HepG2 (cell line): ENCODE data around the gene FAM228B. TPM values are rescaled to one million over a fixed set of nuclear protein-coding genes. Genes with fewer than 3 reads are reported as not detected.

ENCODE experiments used
- ATAC-seq: fragments of 200-7000 bp; cut with Tn5 transposase; 3 replicates; pipeline ENCODE4 v1.9.1; 2020; ENCODE audit warnings: mild to moderate bottlenecking, moderate library complexity
- BruUV-seq: library from RNA; stranded (reverse); fragments of 400-500 nt; replicated peaks from 2 replicates; lab custom pipeline; 2021; lab: Mats Ljungman, UMichigan
- CTCF ChIA-PET: fragments of 300-600 bp; formaldehyde crosslinking; extraction: SDS; loops from one replicate; lab custom pipeline; 2021; ENCODE audit warnings: low total read pairs, inconsistent platforms, low intra/inter-chr PET ratio; lab: Yijun Ruan, JAX
- POLR2A ChIA-PET: fragments of 350-600 bp; sonication (Branson Sonifier 250); formaldehyde crosslinking; loops from one replicate; lab custom pipeline; 2020; ENCODE audit warnings: antibody characterized with exemption, inconsistent platforms; lab: Yijun Ruan, JAX
- DNase-seq: peaks from one replicate; pipeline ENCODE4 v3.0.0-alpha.2; 2015; ENCODE audit warnings: low spot score
- FAIRE-seq: peaks from 3 replicates; lab custom pipeline; 2011; peaks lifted over from hg19 to GRCh38; lab: Jason Lieb, UNC
- H2AFZ ChIP-seq: one replicate; pipeline ENCODE4 v1.6.1; 2011; ENCODE audit warnings: low read length, inconsistent platforms
- H3K27ac ChIP-seq: fragments of 300-600 bp; 3 replicates; pipeline ENCODE4 v1.8.0; 2011; ENCODE audit warnings: mixed run types, mild to moderate bottlenecking, mixed read lengths, low read length, inconsistent platforms; ENCODE audit not compliant: insufficient read depth; ENCODE audit errors: extremely low read length
- H3K27me3 ChIP-seq, 2 experiments: fragments of 200-600 bp in 1 of 2; 2 replicates in 1 of 2; 3 replicates in 1 of 2; pipeline versions ENCODE4 v1.6.0 to v1.8.0; 2011; ENCODE audit warnings: low read length in 2 of 2, mild to moderate bottlenecking in 2 of 2, moderate library complexity in 2 of 2, inconsistent platforms in 1 of 2; ENCODE audit not compliant: insufficient read depth in 2 of 2, control insufficient read depth in 1 of 2
- H3K36me3 ChIP-seq, 2 experiments: fragments of 200-600 bp in 1 of 2; replicated peaks in 1 of 2; 2 replicates in 1 of 2; 3 replicates in 1 of 2; pipeline versions ENCODE4 v1.5.1 to v1.8.0; 2011; ENCODE audit warnings: low read length in 2 of 2, inconsistent platforms in 1 of 2; ENCODE audit not compliant: insufficient read depth in 2 of 2, control insufficient read depth in 1 of 2
- H3K4me1 ChIP-seq: 2 replicates; pipeline ENCODE4 v1.5.1; 2012; ENCODE audit warnings: low read length, inconsistent platforms; ENCODE audit not compliant: insufficient read depth
- H3K4me2 ChIP-seq: 2 replicates; pipeline ENCODE4 v1.6.0; 2011; ENCODE audit warnings: low read depth, low read length, inconsistent platforms
- H3K4me3 ChIP-seq, 3 experiments: fragments of 200-600 bp in 1 of 3; sonication (generic), shearing (Covaris generic) in 1 of 3; replicated peaks in 1 of 3; 2 replicates each; pipeline ENCODE4 v1.5.1; 2011 to 2016; ENCODE audit warnings: low read length in 3 of 3, inconsistent platforms in 2 of 3, low read depth in 2 of 3, mild to moderate bottlenecking in 2 of 3, control low read depth in 1 of 3, mixed read lengths in 1 of 3; ENCODE audit not compliant: insufficient read depth in 1 of 3
- H3K79me2 ChIP-seq: one replicate; pipeline ENCODE4 v1.6.1; 2011; ENCODE audit warnings: low read length, inconsistent platforms; ENCODE audit not compliant: insufficient read depth
- H3K9ac ChIP-seq: 2 replicates; pipeline ENCODE4 v1.6.0; 2011; ENCODE audit warnings: mild to moderate bottlenecking, low read depth, low read length, inconsistent platforms; ENCODE audit not compliant: insufficient read depth
- H3K9me3 ChIP-seq: 2 replicates; pipeline ENCODE4 v1.5.1; 2012; ENCODE audit warnings: mild to moderate bottlenecking, low read length
- H4K20me1 ChIP-seq: 2 replicates; pipeline ENCODE4 v1.6.0; 2011; ENCODE audit warnings: inconsistent platforms, mild to moderate bottlenecking, low read length, moderate library complexity; ENCODE audit not compliant: insufficient read depth
- ADNP ChIP-seq: sonication (generic); formaldehyde crosslinking; IDR thresholded peaks from 2 replicates; pipeline ENCODE4 v1.4.0; 2020; ENCODE audit warnings: missing genetic modification reagents
- HMGXB4 ChIP-seq, 2 experiments: sonication (generic) in 1 of 2; formaldehyde crosslinking in 1 of 2; IDR thresholded peaks; 2 replicates each; pipeline versions ENCODE4 v1.4.0 to v1.6.1; 2018 to 2020; ENCODE audit warnings: missing genetic modification reagents in 2 of 2, borderline replicate concordance in 1 of 2, low read depth in 1 of 2, mild to moderate bottlenecking in 1 of 2, missing biosample characterization in 1 of 2
- MAFG ChIP-seq: sonication (generic); formaldehyde crosslinking; IDR thresholded peaks from 2 replicates; pipeline ENCODE4 v1.5.1; 2020; ENCODE audit warnings: mild to moderate bottlenecking, missing genetic modification reagents
- MBNL3 ChIP-seq: fragments of 250-450 bp; sonication (Bioruptor Pico); conservative IDR thresholded peaks from 2 replicates; pipeline ENCODE4 v1.8.0; 2022; ENCODE audit warnings: mild to moderate bottlenecking, inconsistent platforms
- NFYC ChIP-seq: IDR thresholded peaks from 2 replicates; pipeline ENCODE4 v1.6.1; 2016; ENCODE audit warnings: missing genetic modification reagents, missing compliant biosample characterization
- NR2C2 ChIP-seq: sonication (generic); formaldehyde crosslinking; IDR thresholded peaks from 2 replicates; pipeline ENCODE4 v1.4.0; 2020; ENCODE audit warnings: missing genetic modification reagents, mild to moderate bottlenecking, moderate library complexity, borderline replicate concordance
- PATZ1 ChIP-seq: sonication (generic); formaldehyde crosslinking; IDR thresholded peaks from 2 replicates; pipeline ENCODE4 v1.4.0; 2020; ENCODE audit warnings: missing genetic modification reagents
- RERE ChIP-seq: IDR thresholded peaks from 2 replicates; pipeline ENCODE4 v1.6.1; 2016; ENCODE audit warnings: low read depth, missing genetic modification reagents, missing compliant biosample characterization
- TFE3 ChIP-seq: IDR thresholded peaks from 2 replicates; pipeline ENCODE4 v1.6.1; 2016
- ZBTB46 ChIP-seq: sonication (generic); formaldehyde crosslinking; IDR thresholded peaks from 2 replicates; pipeline ENCODE4 v1.4.0; 2020; ENCODE audit warnings: mild to moderate bottlenecking, missing genetic modification reagents, borderline replicate concordance
- ZNF557 ChIP-seq: sonication (generic); formaldehyde crosslinking; IDR thresholded peaks from 2 replicates; pipeline ENCODE4 v1.4.0; 2020; ENCODE audit warnings: missing genetic modification reagents
- ZNF672 ChIP-seq: sonication (generic); formaldehyde crosslinking; IDR thresholded peaks from 2 replicates; pipeline ENCODE4 v1.8.1; 2022; ENCODE audit warnings: missing genetic modification reagents
- WGBS: methylation state at CpG from one replicate; pipeline ENCODE4 v1.1.6; 2017; ENCODE audit warnings: low lambda C conversion rate; 5-methylcytosine and 5-hydroxymethylcytosine counted together
- in situ Hi-C: cut with HindIII; loops from 2 replicates; pipeline ENCODE4 v1.10.0; 2017; ENCODE audit warnings: low pct_unique_long_range_greater_than_20kb; ENCODE audit not compliant: extremely low pct_ligation_motif_present
- intact Hi-C: fragments of 100-400 bp; cut with micrococcal nuclease; formaldehyde crosslinking; loops from one replicate; pipeline ENCODE4 v1.10.0; 2022; ENCODE audit not compliant: unreplicated experiment
- polyA plus RNA-seq, 8 experiments: library from polyadenylated mRNA; depleted of rRNA in 3 of 8; stranded (reverse) in 7 of 8; unstranded in 1 of 8; fragments of >200 nt; fragmentation: Illumina TruSeq in 4 of 8; extraction: Trizol in 4 of 8; gene quantifications; 2 replicates each; pipeline versions ENCODE4 v1.2.1 to v1.2.3, GENCODE V29; 2011 to 2016; ENCODE audit warnings: low read depth in 4 of 8, missing spikeins in 1 of 8, mixed read lengths in 1 of 8; ENCODE audit not compliant: insufficient read depth in 1 of 8
- total RNA-seq, 5 experiments: library from RNA; depleted of rRNA; stranded (reverse); fragments of >200 nt; fragmentation: Illumina TruSeq; extraction: Trizol; gene quantifications; 2 replicates each; pipeline ENCODE4 v1.2.3, GENCODE V29; 2016; ENCODE audit warnings: low read depth in 1 of 5

FAM228B gene
- total and polyA plus RNA-seq, 2 of the 13 experiments (the other 11 are each of a cell fraction or from before 2014, with no cell fraction given): 0.79 to 1.1 TPM

GRCh38 chr2:24125956-24126355 is 2.7 kb downstream of the FAM228B start:
- intact Hi-C loops: no loop called here
- Histone ChIP-seq H3K9me3 (no peaks in the 10 kb centered on the region), H3K27me3 (no peaks in the 10 kb centered on the region; a peak in 1 of 5 replicates), H3K4me2 (no peak overlapping the region), H3K4me1 (peaks cover 17% of the 10 kb centered on the region), H3K9ac (no peak overlapping the region), H3K4me3 (no peak overlapping the region), H4K20me1 (no peaks in the 10 kb centered on the region), H3K36me3 (no peaks in the 10 kb centered on the region), H2AFZ (no peak overlapping the region), H3K27ac (no peak overlapping the region), H3K79me2 (no peaks in the 10 kb centered on the region)
- FAIRE-seq (no peak), ATAC-seq (no peak), DNase-seq (no peak)
- CTCF ChIA-PET: no interaction called here
- POLR2A ChIA-PET: no interaction called here
- WGBS: 89% methylated on average over 1 of the region's 1 CpG
- BruUV-seq: no TSS peak
- in situ Hi-C loops: no loop called here
- TF ChIP-seq ZBTB46 (CRISPR knock-in tag) (no peak), ZNF672 (no peak), MBNL3 (no peak), RERE (no peak), ZNF557 (CRISPR knock-in tag) (no peak), HMGXB4 (CRISPR knock-in tag; IDR thresholded peaks at IDR 0.05; ENCODE audit: borderline replicate concordance in 1 of 2, low read depth in 1 of 2) (no peak), PATZ1 (CRISPR knock-in tag) (no peak), NFYC (CRISPR knock-in tag) (no peak), ADNP (CRISPR knock-in tag) (no peak), NR2C2 (CRISPR knock-in tag) (no peak), MAFG (no peak), TFE3 (CRISPR knock-in tag) (no peak)
